ENCODE measurements around the gene DNHD1.

GRCh38 chr11:6587360-6587953 lies 90.4 kb downstream of the DNHD1 start:
- TF ChIP-seq, protein P1, sequence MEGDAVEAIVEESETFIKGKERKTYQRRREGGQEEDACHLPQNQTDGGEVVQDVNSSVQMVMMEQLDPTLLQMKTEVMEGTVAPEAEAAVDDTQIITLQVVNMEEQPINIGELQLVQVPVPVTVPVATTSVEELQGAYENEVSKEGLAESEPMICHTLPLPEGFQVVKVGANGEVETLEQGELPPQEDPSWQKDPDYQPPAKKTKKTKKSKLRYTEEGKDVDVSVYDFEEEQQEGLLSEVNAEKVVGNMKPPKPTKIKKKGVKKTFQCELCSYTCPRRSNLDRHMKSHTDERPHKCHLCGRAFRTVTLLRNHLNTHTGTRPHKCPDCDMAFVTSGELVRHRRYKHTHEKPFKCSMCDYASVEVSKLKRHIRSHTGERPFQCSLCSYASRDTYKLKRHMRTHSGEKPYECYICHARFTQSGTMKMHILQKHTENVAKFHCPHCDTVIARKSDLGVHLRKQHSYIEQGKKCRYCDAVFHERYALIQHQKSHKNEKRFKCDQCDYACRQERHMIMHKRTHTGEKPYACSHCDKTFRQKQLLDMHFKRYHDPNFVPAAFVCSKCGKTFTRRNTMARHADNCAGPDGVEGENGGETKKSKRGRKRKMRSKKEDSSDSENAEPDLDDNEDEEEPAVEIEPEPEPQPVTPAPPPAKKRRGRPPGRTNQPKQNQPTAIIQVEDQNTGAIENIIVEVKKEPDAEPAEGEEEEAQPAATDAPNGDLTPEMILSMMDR (conservative IDR thresholded peaks at IDR 0.05; ENCODE audit: low read depth in 2 of 2): no peak
- no peak for TF ChIP-seq ZNF462 (CRISPR knock-in tag; IDR thresholded peaks at IDR 0.05)
